ENCODE measurements around the gene ZCCHC18.
"Not testable (repeated sequence)": the region's sequence is repeated elsewhere in the genome, so short reads cannot be mapped to it uniquely, and the experiment has no call there.

ZCCHC18 gene

DNA sequence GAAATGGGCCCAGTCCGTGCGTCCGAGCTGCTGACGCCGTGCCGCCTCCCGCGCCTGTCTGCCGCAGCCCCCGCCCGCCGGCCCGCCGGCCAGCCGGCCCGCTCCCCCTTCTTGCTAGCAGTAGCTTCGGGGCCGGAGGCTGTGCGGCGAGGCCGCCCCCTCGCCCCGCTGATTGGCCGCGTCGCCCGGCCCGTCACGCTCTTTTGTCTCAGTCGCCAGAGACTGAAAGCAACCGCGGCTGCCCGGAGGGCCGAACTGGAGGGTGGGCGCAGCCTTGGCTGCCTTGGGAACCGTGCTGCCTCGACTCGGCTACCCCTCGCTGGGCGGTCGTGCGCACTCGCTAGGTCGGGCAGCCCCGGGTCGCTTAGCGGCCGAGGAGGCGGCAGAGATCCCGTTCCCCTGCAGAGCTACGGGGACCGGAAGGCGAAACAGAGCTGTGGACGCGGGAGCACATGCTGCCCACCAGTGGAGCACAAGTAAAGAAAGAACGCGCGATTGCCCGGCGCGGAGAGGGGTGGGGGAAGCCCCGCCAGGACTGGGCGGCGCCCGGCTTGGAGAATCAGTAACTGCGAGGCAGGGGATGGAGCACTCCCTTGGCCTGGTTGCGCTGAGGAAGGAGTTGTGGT, at the start of gene ZCCHC18:
Gene ZCCHC18, plus strand, starts transcription at position 198 of the 626 bp plus-strand sequence. CDS start 1,589 bp downstream, outside the sequence.
- no peaks in the 10 kb centered on the region for H3K36me3 ChIP-seq (ENCODE audit: control insufficient read depth, insufficient read depth, low read length, severe bottlenecking)
- DNase-seq (ENCODE audit: low read depth): peak; percentile 74

GRCh38 chrX:104062636-104063035, 49.7 kb upstream of the ZCCHC18 start:
- not testable (repeated sequence) for H3K36me3 ChIP-seq (ENCODE audit: control insufficient read depth, insufficient read depth, low read length, severe bottlenecking)

More for the DNA sequence above, at the start of gene ZCCHC18:
- Histone ChIP-seq H3K9ac (ENCODE audit: low read length) (peak within 1 kb of the TSS; percentile 67), H3K27me3 (replicated peaks; ENCODE audit: control insufficient read depth, insufficient read depth, low read length) (peaks cover 49% of the 10 kb centered on the region), H3K4me3 (ENCODE audit: low read length) (peak within 1 kb of the TSS; percentile 80), H3K9me3 (ENCODE audit: control insufficient read depth, low read length) (no peaks in the 10 kb centered on the region), H3K4me1 (ENCODE audit: control insufficient read depth, insufficient read depth, low read length) (no peaks in the 10 kb centered on the region)

DNA sequence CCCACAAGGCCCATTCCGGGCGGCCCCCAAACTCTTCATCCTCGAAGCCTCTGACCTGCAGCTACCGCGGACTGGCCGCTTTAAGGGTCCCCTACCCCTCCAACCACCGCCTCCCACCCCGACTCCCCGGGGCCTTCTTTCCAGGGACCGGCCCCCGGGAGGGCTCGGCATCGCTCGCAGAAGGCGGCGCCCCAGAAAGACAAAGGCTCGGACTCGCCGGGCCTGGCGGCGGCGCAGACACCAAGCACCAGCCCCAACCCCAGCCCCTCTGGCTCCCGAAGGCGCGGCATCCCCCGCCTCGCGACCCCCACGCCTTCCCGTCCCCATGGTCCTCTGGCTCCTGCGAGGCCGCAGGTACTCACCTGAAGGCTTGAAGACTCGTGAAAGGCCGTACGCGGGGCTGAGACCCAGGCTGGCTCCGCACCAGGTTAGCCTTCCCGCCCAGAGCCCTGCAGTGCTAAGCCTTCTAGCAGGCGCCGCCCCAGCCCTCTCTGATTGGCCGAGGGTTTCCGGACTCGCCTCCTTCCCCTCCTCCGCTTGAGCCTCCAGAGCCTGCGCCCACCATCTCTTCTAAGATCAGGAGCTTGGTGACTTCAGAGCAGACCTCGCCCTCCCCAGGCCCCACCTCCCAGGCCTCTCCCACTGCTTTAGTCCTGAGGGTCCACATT, 36.4 kb upstream of the ZCCHC18 start, which contains the start of gene TMSB15C:
Gene TMSB15C, minus strand, starts transcription at position 459 of the 668 bp plus-strand sequence.
- not testable (repeated sequence) for H3K36me3 ChIP-seq (ENCODE audit: control insufficient read depth, insufficient read depth, low read length, severe bottlenecking); H3K4me3 ChIP-seq (ENCODE audit: low read length); H3K27me3 ChIP-seq (replicated peaks; ENCODE audit: control insufficient read depth, insufficient read depth, low read length); H3K4me1 ChIP-seq (ENCODE audit: control insufficient read depth, insufficient read depth, low read length); H3K9me3 ChIP-seq (ENCODE audit: control insufficient read depth, low read length); DNase-seq (ENCODE audit: low read depth); H3K9ac ChIP-seq (ENCODE audit: low read length)

More at GRCh38 chrX:104062636-104063035, 49.7 kb upstream of the ZCCHC18 start:
- H3K4me1 ChIP-seq (ENCODE audit: control insufficient read depth, insufficient read depth, low read length); H3K27me3 ChIP-seq (replicated peaks; ENCODE audit: control insufficient read depth, insufficient read depth, low read length); H3K4me3 ChIP-seq (ENCODE audit: low read length); H3K9me3 ChIP-seq (ENCODE audit: control insufficient read depth, low read length); DNase-seq (ENCODE audit: low read depth); H3K9ac ChIP-seq (ENCODE audit: low read length): not testable (repeated sequence)

DNA sequence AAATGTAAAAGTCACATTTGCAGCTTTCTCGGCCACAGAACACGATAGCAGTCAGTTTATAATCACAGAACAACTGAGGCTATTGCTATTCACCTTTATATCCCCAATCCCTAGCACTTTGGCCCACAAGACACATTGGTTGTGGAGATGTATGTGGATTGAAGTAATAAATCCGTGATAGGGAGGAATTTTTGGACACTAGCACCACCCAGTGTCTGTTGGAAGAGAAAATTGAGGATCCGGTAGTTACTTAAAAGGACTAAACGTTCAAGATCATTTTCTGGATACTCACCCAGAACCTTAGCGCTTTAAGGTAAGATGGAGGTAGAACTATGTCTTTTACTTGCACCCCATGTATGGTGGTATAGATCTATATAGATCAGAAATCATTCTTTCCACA, 34.5 kb upstream of the ZCCHC18 start:
- not testable (repeated sequence) for H3K4me1 ChIP-seq (ENCODE audit: control insufficient read depth, insufficient read depth, low read length); H3K27me3 ChIP-seq (replicated peaks; ENCODE audit: control insufficient read depth, insufficient read depth, low read length); H3K4me3 ChIP-seq (ENCODE audit: low read length); H3K36me3 ChIP-seq (ENCODE audit: control insufficient read depth, insufficient read depth, low read length, severe bottlenecking); H3K9ac ChIP-seq (ENCODE audit: low read length); DNase-seq (ENCODE audit: low read depth); H3K9me3 ChIP-seq (ENCODE audit: control insufficient read depth, low read length)

DNA sequence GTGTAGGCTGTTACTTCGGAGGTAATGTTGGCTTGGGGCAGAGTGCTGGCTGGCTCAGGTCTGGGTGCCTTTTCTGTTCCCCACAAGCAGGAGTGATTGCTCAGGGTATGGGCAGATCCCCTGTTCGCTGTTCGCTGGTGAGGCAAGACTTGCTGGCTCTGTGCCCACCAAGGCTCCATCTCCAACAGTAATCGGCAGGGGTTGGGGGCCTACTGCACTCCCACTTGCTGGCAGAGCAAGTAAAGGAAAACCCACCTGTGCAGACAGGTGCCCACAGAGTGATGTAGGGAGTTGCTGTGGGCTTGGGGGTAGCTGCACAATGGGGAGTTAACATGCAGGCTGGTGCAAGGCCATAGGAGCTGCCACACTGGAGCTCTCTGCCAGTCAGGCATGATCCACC, 28.3 kb upstream of the ZCCHC18 start:
- Histone ChIP-seq H3K36me3 (ENCODE audit: control insufficient read depth, insufficient read depth, low read length, severe bottlenecking) (no peaks in the 10 kb centered on the region), H3K4me3 (ENCODE audit: low read length) (no peak overlapping the region), H3K4me1 (ENCODE audit: control insufficient read depth, insufficient read depth, low read length) (no peaks in the 10 kb centered on the region), H3K27me3 (replicated peaks; ENCODE audit: control insufficient read depth, insufficient read depth, low read length) (peaks cover 32% of the 10 kb centered on the region), H3K9ac (ENCODE audit: low read length) (no peak overlapping the region), H3K9me3 (ENCODE audit: control insufficient read depth, low read length) (peaks cover 4% of the 10 kb centered on the region)
- DNase-seq (ENCODE audit: low read depth): no peak

- H3K9me3 ChIP-seq (ENCODE audit: control insufficient read depth, low read length): peaks cover 8% of the 10 kb centered on the region
- no peaks in the 10 kb centered on the region for H3K36me3 ChIP-seq (ENCODE audit: control insufficient read depth, insufficient read depth, low read length, severe bottlenecking)
- no peaks in the 10 kb centered on the region for H3K4me1 ChIP-seq (ENCODE audit: control insufficient read depth, insufficient read depth, low read length)
- H3K27me3 ChIP-seq (replicated peaks; ENCODE audit: control insufficient read depth, insufficient read depth, low read length): peaks cover 38% of the 10 kb centered on the region
- no peak for DNase-seq (ENCODE audit: low read depth)
- H3K4me3 ChIP-seq (ENCODE audit: low read length): no peak overlapping the region
- no peak overlapping the region for H3K9ac ChIP-seq (ENCODE audit: low read length)
Observed at GRCh38 chrX:104084534-104085277, 27.6 kb upstream of the ZCCHC18 start.

- no peaks in the 10 kb centered on the region for H3K36me3 ChIP-seq (ENCODE audit: control insufficient read depth, insufficient read depth, low read length, severe bottlenecking)
- DNase-seq (ENCODE audit: low read depth): no peak
- peaks cover 45% of the 10 kb centered on the region for H3K27me3 ChIP-seq (replicated peaks; ENCODE audit: control insufficient read depth, insufficient read depth, low read length)
- no peaks in the 10 kb centered on the region for H3K4me1 ChIP-seq (ENCODE audit: control insufficient read depth, insufficient read depth, low read length)
- no peak overlapping the region for H3K9ac ChIP-seq (ENCODE audit: low read length)
- peaks cover 10% of the 10 kb centered on the region for H3K9me3 ChIP-seq (ENCODE audit: control insufficient read depth, low read length)
- no peak overlapping the region for H3K4me3 ChIP-seq (ENCODE audit: low read length)
Observed at GRCh38 chrX:104085477-104085876, 26.8 kb upstream of the ZCCHC18 start.

DNA sequence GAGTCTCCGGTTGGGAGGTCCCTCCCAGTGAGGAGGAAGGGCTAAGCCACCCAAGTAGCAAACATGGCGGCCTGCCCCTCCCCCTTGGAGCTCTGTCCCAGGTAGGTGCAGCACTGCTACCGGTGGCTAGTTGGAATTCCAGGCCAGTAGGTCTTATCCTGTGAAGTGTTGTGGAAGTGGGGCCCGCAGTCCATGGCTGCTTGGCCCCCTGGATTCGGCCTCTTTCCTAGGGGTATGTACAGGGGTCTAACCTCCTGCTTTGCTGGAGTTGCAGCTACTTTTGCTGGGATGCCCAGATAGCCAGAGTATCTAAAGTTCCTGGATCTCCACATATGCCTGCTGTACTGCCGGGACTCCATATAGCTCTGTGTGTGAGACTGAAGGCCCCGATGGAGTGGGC, 26.4 kb upstream of the ZCCHC18 start:
- Histone ChIP-seq H3K4me1 (ENCODE audit: control insufficient read depth, insufficient read depth, low read length) (no peaks in the 10 kb centered on the region), H3K9me3 (ENCODE audit: control insufficient read depth, low read length) (peaks cover 10% of the 10 kb centered on the region), H3K9ac (ENCODE audit: low read length) (no peak overlapping the region), H3K4me3 (ENCODE audit: low read length) (no peak overlapping the region), H3K27me3 (replicated peaks; ENCODE audit: control insufficient read depth, insufficient read depth, low read length) (peaks cover 49% of the 10 kb centered on the region), H3K36me3 (ENCODE audit: control insufficient read depth, insufficient read depth, low read length, severe bottlenecking) (no peaks in the 10 kb centered on the region)
- no peak for DNase-seq (ENCODE audit: low read depth)

GRCh38 chrX:104098151-104098808, 14.0 kb upstream of the ZCCHC18 start:
- no peak overlapping the region for H3K4me3 ChIP-seq (ENCODE audit: low read length)
- no peak overlapping the region for H3K9ac ChIP-seq (ENCODE audit: low read length)
- peaks cover 37% of the 10 kb centered on the region for H3K27me3 ChIP-seq (replicated peaks; ENCODE audit: control insufficient read depth, insufficient read depth, low read length)
- H3K36me3 ChIP-seq (ENCODE audit: control insufficient read depth, insufficient read depth, low read length, severe bottlenecking): no peaks in the 10 kb centered on the region
- peaks cover 3% of the 10 kb centered on the region for H3K9me3 ChIP-seq (ENCODE audit: control insufficient read depth, low read length)
- DNase-seq (ENCODE audit: low read depth): peak; percentile 82
- no peaks in the 10 kb centered on the region for H3K4me1 ChIP-seq (ENCODE audit: control insufficient read depth, insufficient read depth, low read length)

DNA sequence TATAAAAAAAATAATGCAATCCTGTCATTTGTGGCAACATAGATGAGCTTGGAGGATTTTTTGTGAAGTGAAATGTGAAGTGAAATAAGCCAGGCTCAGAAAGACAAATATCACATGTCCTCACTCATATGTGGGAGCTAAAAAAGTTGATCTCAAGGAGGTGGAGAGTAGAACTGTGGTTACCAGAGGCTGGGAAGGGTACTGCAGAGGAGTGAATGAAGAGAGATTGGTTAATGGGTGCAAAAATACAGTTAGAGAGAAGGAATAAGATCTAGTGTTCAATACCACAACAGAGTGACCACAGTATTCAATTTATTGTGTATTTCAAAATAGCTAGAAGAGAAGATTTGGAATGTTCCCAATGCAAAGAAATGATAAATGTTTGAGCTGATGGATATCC, 13.4 kb upstream of the ZCCHC18 start:
- Histone ChIP-seq H3K9ac (ENCODE audit: low read length) (no peak overlapping the region), H3K36me3 (ENCODE audit: control insufficient read depth, insufficient read depth, low read length, severe bottlenecking) (no peaks in the 10 kb centered on the region), H3K27me3 (replicated peaks; ENCODE audit: control insufficient read depth, insufficient read depth, low read length) (peaks cover 33% of the 10 kb centered on the region), H3K4me3 (ENCODE audit: low read length) (no peak overlapping the region), H3K4me1 (ENCODE audit: control insufficient read depth, insufficient read depth, low read length) (no peaks in the 10 kb centered on the region), H3K9me3 (ENCODE audit: control insufficient read depth, low read length) (peaks cover 3% of the 10 kb centered on the region)
- no peak for DNase-seq (ENCODE audit: low read depth)

GRCh38 chrX:104104676-104105075, 7.6 kb upstream of the ZCCHC18 start:
- Histone ChIP-seq H3K27me3 (replicated peaks; ENCODE audit: control insufficient read depth, insufficient read depth, low read length) (peaks cover 38% of the 10 kb centered on the region), H3K36me3 (ENCODE audit: control insufficient read depth, insufficient read depth, low read length, severe bottlenecking) (no peaks in the 10 kb centered on the region), H3K4me3 (ENCODE audit: low read length) (no peak overlapping the region), H3K9ac (ENCODE audit: low read length) (no peak overlapping the region), H3K4me1 (ENCODE audit: control insufficient read depth, insufficient read depth, low read length) (no peaks in the 10 kb centered on the region), H3K9me3 (ENCODE audit: control insufficient read depth, low read length) (no peaks in the 10 kb centered on the region)
- no peak for DNase-seq (ENCODE audit: low read depth)
